Stimulated activated CD4-positive, alpha-beta T cell treated with anti-CD3 and anti-CD28 coated beads, Interleukin-15, amount 100 ng/mL, for 1 hour (primary cell): Measurements from ENCODE around the gene PRRG2.

Source experiments
- DNase-seq, 2 donors: peaks; one replicate each; pipeline ENCODE4 v3.0.0-alpha.2; 2020; ENCODE audit warnings: low read depth in 1 of 2, low spot score in 1 of 2

The PRRG2 gene

DNA sequence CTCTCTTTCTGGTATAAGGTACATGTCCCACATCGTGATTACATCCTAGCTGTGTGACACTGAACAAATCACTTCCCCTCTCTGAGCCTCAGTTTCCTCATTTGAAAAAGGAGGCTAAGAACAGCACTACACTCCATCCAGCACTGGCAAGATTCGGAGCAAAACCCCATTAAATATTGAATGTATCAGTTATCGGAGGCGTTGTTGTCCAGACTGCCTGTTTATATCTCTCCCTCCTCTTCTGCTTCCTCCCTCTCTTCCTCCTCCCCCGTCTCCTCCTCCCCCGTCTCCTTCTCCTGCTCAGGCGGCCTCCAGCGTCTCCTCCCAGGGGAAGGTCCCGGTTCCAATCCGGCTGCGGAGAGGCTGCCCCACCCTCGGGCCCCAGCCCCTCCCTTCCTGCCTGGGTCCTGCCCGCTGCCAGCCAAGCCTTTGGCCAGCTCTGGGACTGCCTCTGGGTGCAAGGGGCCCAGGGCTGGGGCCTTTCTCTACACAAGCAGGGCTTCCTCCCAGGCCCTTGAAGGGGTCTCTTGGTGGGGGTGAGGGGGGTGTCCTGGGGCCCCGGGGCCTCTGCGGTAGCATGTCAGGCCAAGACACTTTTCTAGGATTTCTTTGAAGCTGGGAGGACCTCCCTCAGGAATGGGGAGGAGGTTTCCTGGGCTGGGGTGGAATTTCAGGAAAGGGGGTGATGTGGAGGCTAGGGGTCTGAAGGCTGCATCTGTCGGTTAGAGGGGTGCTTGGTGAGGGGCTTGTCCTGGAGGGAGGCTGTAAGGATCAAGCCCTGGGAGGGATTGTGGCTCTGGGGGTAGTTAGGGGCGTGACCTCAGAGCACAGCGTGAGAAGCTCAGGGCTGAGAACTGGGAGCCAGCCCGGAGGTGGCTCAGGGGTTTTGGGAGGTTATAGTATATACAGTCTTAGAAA is 57.0 kb downstream of the PRRG2 start:
- DNase-seq, result no peak

DNA sequence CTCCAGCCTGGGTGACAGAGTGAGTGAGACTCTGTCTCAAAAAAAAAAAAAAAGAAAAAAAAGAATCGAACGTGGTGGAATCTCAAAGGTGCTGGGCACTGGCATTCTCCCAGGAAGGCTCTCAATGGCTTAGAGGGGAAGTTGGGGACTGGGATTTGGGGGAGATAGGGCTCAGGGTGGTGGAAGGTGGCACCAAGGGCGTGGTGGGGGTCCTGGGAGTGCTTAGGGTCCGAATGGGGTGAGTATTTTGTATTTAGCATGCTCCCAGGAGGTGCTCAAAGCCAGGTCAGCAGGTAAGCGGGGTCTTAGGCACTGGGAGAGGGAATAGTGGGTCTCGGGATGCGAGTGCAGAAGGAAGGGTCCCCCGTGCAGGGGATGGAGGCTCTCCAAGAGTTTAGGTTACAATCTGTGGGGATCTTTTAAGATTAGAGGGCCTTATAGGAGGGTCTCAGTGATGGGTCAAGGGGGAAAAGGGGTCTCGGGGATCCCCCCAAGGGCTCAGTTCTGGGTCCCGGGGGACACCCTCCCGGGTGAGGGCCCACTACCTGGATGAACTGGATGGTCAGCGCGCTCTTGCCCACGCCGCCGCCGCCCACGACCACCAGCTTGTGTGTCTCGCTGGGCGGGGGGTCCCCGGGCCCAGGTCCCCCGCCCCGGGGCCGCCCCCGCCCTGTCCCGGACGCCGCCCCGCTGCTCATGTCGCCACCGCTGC is 58.4 kb downstream of the PRRG2 start:
- DNase-seq, result no peak

DNA sequence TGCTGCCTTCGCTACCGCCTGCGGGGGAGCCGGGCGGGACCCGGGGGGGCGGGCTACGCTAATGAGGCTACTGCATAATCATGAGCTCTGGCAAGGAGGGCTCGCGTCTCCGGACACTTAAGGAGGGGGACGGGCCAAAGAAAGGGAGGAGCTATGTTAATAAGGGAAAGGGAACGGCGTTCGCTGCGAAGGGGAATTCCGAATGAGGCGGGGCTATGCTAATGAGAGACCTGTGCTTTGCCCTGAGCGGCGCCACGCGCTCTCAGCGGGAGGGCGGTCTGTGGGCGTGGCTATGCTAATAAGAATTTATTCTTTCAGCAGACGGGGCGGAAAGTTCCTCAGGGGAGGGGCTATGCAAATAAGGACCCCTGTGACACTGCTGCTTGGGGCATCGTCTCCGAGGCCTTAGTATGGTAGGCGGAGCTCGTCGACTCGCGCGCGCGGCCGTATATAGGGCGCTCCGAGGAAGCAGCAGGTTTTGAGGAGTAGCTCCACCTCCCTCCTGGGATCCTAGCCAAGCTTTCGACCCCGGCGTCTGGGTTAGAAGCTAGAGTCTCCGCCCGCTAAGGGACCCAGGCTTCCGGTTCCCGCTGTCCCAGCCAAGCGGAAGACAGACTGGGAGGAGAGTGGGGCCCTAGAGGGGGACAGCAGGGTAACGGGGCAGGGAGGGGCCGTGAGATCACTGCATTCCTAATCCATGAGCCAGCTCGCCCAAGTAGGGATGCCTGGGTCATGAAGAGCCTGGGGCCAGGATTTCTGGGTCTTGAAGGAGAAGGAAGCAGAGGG is 59.2 kb downstream of the PRRG2 start, which contains the start of gene RRAS:
RRAS (minus strand) TSS at position 31 of the 786 bp plus-strand sequence. CDS start 45 bp downstream, outside the sequence.
- peak; percentile 97 to 98 for DNase-seq
